ENCODE measurements around the gene UNC79. TPM values are rescaled to one million over a fixed set of nuclear protein-coding genes. Genes with fewer than 3 reads are reported as not detected.

Gene UNC79
- polyA plus RNA-seq, 3 donors: 0.01 to 0.02 TPM; not detected in 1

GRCh38 chr14:93538413-93538812, 107.7 kb downstream of the UNC79 start:
- peaks cover 5 to 7% (median 7%) of the 10 kb centered on the region in 3 donors for H3K27me3 Mint-ChIP-seq (ENCODE audit: low read depth in 3 of 3)
- TF ChIP-seq CTCF (IDR thresholded peaks at IDR 0.05): no peak
- H3K27ac Mint-ChIP-seq: no peak overlapping the region

GRCh38 chr14:93540235-93540634, 109.5 kb downstream of the UNC79 start:
- no peaks in the 10 kb centered on the region for H4K20me1 ChIP-seq (ENCODE audit: insufficient read depth, low read length)
- peaks cover 3 to 8% of the 10 kb centered on the region in 2 donors for H3K4me1 ChIP-seq (ENCODE audit: control insufficient read depth in 1 of 2, insufficient read depth in 2 of 2, low read length in 2 of 2)
- no peak overlapping the region for H3K4me3 ChIP-seq (replicated peaks in 1 of 3; ENCODE audit: low read depth in 2 of 3, low read length in 3 of 3)
- no peak overlapping the region for H2AFZ ChIP-seq (ENCODE audit: insufficient read depth, low read depth, low read length, poor library complexity, severe bottlenecking)
- intact Hi-C loops (cut with micrococcal nuclease): no loop called here
- no peaks in the 10 kb centered on the region for H3K36me3 ChIP-seq (replicated peaks in 1 of 2; ENCODE audit: control insufficient read depth in 1 of 2, insufficient read depth in 2 of 2, low read length in 2 of 2)
- DNase-seq: no peak
- H3K36me3 Mint-ChIP-seq: no peaks in the 10 kb centered on the region
- H3K4me1 Mint-ChIP-seq: peaks cover 12% of the 10 kb centered on the region
- H3K27ac Mint-ChIP-seq: no peak overlapping the region
- H3K4me2 ChIP-seq (replicated peaks; ENCODE audit: extremely low read depth, low read length, poor library complexity, severe bottlenecking): no peak overlapping the region
- no peak for TF ChIP-seq CTCF (IDR thresholded peaks at IDR 0.05)
- H3K27me3 Mint-ChIP-seq (ENCODE audit: low read depth in 3 of 3): peaks cover 5 to 12% (median 7%) of the 10 kb centered on the region in 3 donors
- H3K4me3 Mint-ChIP-seq: no peak overlapping the region
- no peak overlapping the region for H3K27ac ChIP-seq (ENCODE audit: low read depth in 1 of 2, low read length in 2 of 2)
- no peaks in the 10 kb centered on the region for H3K27me3 ChIP-seq (ENCODE audit: control insufficient read depth in 2 of 2, insufficient read depth in 2 of 2, low read length in 2 of 2)
- WGBS (ENCODE audit: insufficient coverage): no CpG with 5 or more reads among the region's 1 CpG
- H3K9ac ChIP-seq (ENCODE audit: insufficient read depth, low read length, poor library complexity, severe bottlenecking): no peak overlapping the region
- H3K9me3 ChIP-seq (replicated peaks in 1 of 2; ENCODE audit: control insufficient read depth in 1 of 2, insufficient read depth in 1 of 2, low read length in 2 of 2): no peaks in the 10 kb centered on the region
- H3K9me3 Mint-ChIP-seq: no peaks in the 10 kb centered on the region
- no peaks in the 10 kb centered on the region for H3K79me2 ChIP-seq (ENCODE audit: insufficient read depth, low read length)

More at GRCh38 chr14:93538413-93538812, 107.7 kb downstream of the UNC79 start:
- H3K36me3 ChIP-seq (replicated peaks in 1 of 2; ENCODE audit: control insufficient read depth in 1 of 2, insufficient read depth in 2 of 2, low read length in 2 of 2): no peaks in the 10 kb centered on the region
- no peak overlapping the region for H3K4me3 ChIP-seq (replicated peaks in 1 of 3; ENCODE audit: low read depth in 2 of 3, low read length in 3 of 3)
- Mint-ChIP-seq H3K4me1 (peaks cover 23% of the 10 kb centered on the region), H3K9me3 (no peaks in the 10 kb centered on the region), H3K36me3 (no peaks in the 10 kb centered on the region), H3K4me3 (no peak overlapping the region)
- peaks cover 17 to 22% of the 10 kb centered on the region in 2 donors for H3K4me1 ChIP-seq (ENCODE audit: control insufficient read depth in 1 of 2, insufficient read depth in 2 of 2, low read length in 2 of 2)
- no peaks in the 10 kb centered on the region for H3K27me3 ChIP-seq (ENCODE audit: control insufficient read depth in 2 of 2, insufficient read depth in 2 of 2, low read length in 2 of 2)
- intact Hi-C loops (cut with micrococcal nuclease): loop anchor here in 1 of 2 donors (10.0 kb wide), 1 partner anchor 204 kb away; the partner anchor contains the start of gene BTBD7
- DNase-seq: no peak
- no peaks in the 10 kb centered on the region for H3K9me3 ChIP-seq (replicated peaks in 1 of 2; ENCODE audit: control insufficient read depth in 1 of 2, insufficient read depth in 1 of 2, low read length in 2 of 2)
- H3K79me2 ChIP-seq (ENCODE audit: insufficient read depth, low read length): no peaks in the 10 kb centered on the region
- H3K9ac ChIP-seq (ENCODE audit: insufficient read depth, low read length, poor library complexity, severe bottlenecking): no peak overlapping the region
- no peak overlapping the region for H2AFZ ChIP-seq (ENCODE audit: insufficient read depth, low read depth, low read length, poor library complexity, severe bottlenecking)
- no peak overlapping the region for H3K4me2 ChIP-seq (replicated peaks; ENCODE audit: extremely low read depth, low read length, poor library complexity, severe bottlenecking)
- no peak overlapping the region for H3K27ac ChIP-seq (ENCODE audit: low read depth in 1 of 2, low read length in 2 of 2)
- 95% methylated on average over 6 of the region's 9 CpGs for WGBS (ENCODE audit: insufficient coverage)
- H4K20me1 ChIP-seq (ENCODE audit: insufficient read depth, low read length): no peaks in the 10 kb centered on the region

Data from CD14-positive monocyte (primary cell).